Thyroid gland (tissue), 4 donors: ENCODE data around the gene SLC24A3. TPM values are rescaled to one million over a fixed set of nuclear protein-coding genes. Genes with fewer than 3 reads are reported as not detected.

Source experiments
- DNase-seq, 2 donors: peaks; one replicate each; pipeline ENCODE4 v3.0.0-alpha.2; 2019
- H3K27ac ChIP-seq, 3 donors: fragments of 200-600 bp; sonication (generic); 1 replicate in 2 of 3; 2 replicates in 1 of 3; pipeline ENCODE4 v1.5.1; 2016 to 2019; ENCODE audit warnings: mild to moderate bottlenecking in 1 of 3, moderate library complexity in 1 of 3
- H3K27me3 ChIP-seq: fragments of 200-600 bp; sonication (generic); one replicate; pipeline ENCODE4 v1.5.1; 2019
- H3K36me3 ChIP-seq, 2 donors: fragments of 200-600 bp; sonication (generic); one replicate each; pipeline ENCODE4 v1.5.1; 2016 to 2019
- H3K4me1 ChIP-seq, 2 donors: fragments of 200-600 bp; sonication (generic); one replicate each; pipeline ENCODE4 v1.5.1; 2017 to 2019
- H3K4me3 ChIP-seq, 3 donors: fragments of 200-600 bp; sonication (generic); replicated peaks in 1 of 3; 1 replicate in 2 of 3; 2 replicates in 1 of 3; pipeline ENCODE4 v1.5.1; 2016; ENCODE audit warnings: mild to moderate bottlenecking in 1 of 3
- H3K9me3 ChIP-seq: fragments of 200-600 bp; sonication (generic); one replicate; pipeline ENCODE4 v1.5.1; 2017
- CTCF ChIP-seq, 6 experiments: fragments of 200-600 bp in 3 of 6; fragments of 450-650 bp in 3 of 6; sonication (generic) in 3 of 6; IDR thresholded peaks; one replicate each; pipeline ENCODE4 v1.5.1; 2016 to 2019; ENCODE audit warnings: antibody characterized with exemption in 6 of 6, mild to moderate bottlenecking in 2 of 6, inconsistent platforms in 1 of 6, moderate library complexity in 1 of 6
- POLR2A ChIP-seq, 2 donors: fragments of 450-650 bp; IDR thresholded peaks; one replicate each; pipeline ENCODE4 v1.6.1; 2017; ENCODE audit warnings: antibody characterized with exemption in 2 of 2, mild to moderate bottlenecking in 2 of 2, moderate library complexity in 1 of 2
- WGBS, 2 donors: methylation state at CpG; one replicate each; pipeline ENCODE4 v1.1.5; 2017; 5-methylcytosine and 5-hydroxymethylcytosine counted together
- intact Hi-C: fragments of 100-400 bp; cut with DNase I; formaldehyde crosslinking; loops from one replicate; pipeline ENCODE4 v1.15.1; 2023
- total RNA-seq, 4 donors: library from RNA; depleted of rRNA; stranded (reverse); fragments of >200 nt; gene quantifications; one replicate each; pipeline ENCODE4 v1.2.3, GENCODE V29; 2016

SLC24A3 gene
- total RNA-seq, 4 donors from 2014 or later: 4.0 to 8.1 (median 6.3) TPM

GRCh38 chr20:19661717-19662636 is 449.5 kb downstream of the SLC24A3 start:
- peak; percentile 83 for DNase-seq
- WGBS, 2 donors: 24 to 30% methylated on average over 17 to 19 of the region's 19 CpGs
- Histone ChIP-seq H3K9me3 (no peaks in the 10 kb centered on the region), H3K36me3 (no peaks in the 10 kb centered on the region), H3K4me3 (no peak overlapping the region), H3K4me1 (peaks cover 7 to 13% of the 10 kb centered on the region in 2 donors), H3K27me3 (no peaks in the 10 kb centered on the region), H3K27ac (peak overlapping the region in 1 of 3 donors; percentile 51)
- TF ChIP-seq POLR2A (IDR thresholded peaks at IDR 0.05): no peak
- TF ChIP-seq CTCF (IDR thresholded peaks at IDR 0.05): peak; percentile 96 to 99 (median 97)
- intact Hi-C loops: loop anchor here (2.0 kb wide), 1 partner anchor 453 kb away; no protein-coding TSS in a partner anchor

- 52 to 57% methylated on average over 9 of the region's 9 CpGs for WGBS, 2 donors
- TF ChIP-seq POLR2A (IDR thresholded peaks at IDR 0.05) (no peak), CTCF (IDR thresholded peaks at IDR 0.05) (no peak)
- intact Hi-C loops: loop anchor here (2.0 kb wide), 1 partner anchor 454 kb away; no protein-coding TSS in a partner anchor
- Histone ChIP-seq H3K4me1 (peaks cover 7 to 13% of the 10 kb centered on the region in 2 donors), H3K27ac (no peak overlapping the region), H3K27me3 (no peaks in the 10 kb centered on the region), H3K4me3 (no peak overlapping the region), H3K9me3 (no peaks in the 10 kb centered on the region), H3K36me3 (no peaks in the 10 kb centered on the region)
- DNase-seq: no peak
These were observed 450.2 kb downstream of the SLC24A3 start for GRCh38 chr20:19662637-19662995.

- no peak for TF ChIP-seq CTCF (IDR thresholded peaks at IDR 0.05)
- Histone ChIP-seq H3K36me3 (no peaks in the 10 kb centered on the region), H3K4me3 (no peak overlapping the region), H3K9me3 (no peaks in the 10 kb centered on the region), H3K4me1 (no peaks in the 10 kb centered on the region), H3K27me3 (no peaks in the 10 kb centered on the region), H3K27ac (no peak overlapping the region)
- intact Hi-C loops: no loop called here
- WGBS, 2 donors: 88 to 91% methylated on average over 3 of the region's 3 CpGs
- DNase-seq: no peak
These were observed 456.0 kb downstream of the SLC24A3 start for GRCh38 chr20:19668418-19668817.

GRCh38 chr20:19670829-19671228 is 458.4 kb downstream of the SLC24A3 start:
- Histone ChIP-seq H3K4me1 (no peaks in the 10 kb centered on the region), H3K27me3 (no peaks in the 10 kb centered on the region), H3K36me3 (no peaks in the 10 kb centered on the region), H3K27ac (no peak overlapping the region), H3K4me3 (no peak overlapping the region), H3K9me3 (no peaks in the 10 kb centered on the region)
- no peak for TF ChIP-seq CTCF (IDR thresholded peaks at IDR 0.05)
- no peak for TF ChIP-seq POLR2A (IDR thresholded peaks at IDR 0.05)
- no peak for DNase-seq
- intact Hi-C loops: no loop called here
- 76 to 90% methylated on average over 3 of the region's 3 CpGs for WGBS, 2 donors

- no peak overlapping the region for H3K27ac ChIP-seq
- no peaks in the 10 kb centered on the region for H3K27me3 ChIP-seq
- no peak overlapping the region for H3K4me3 ChIP-seq
- no peak for TF ChIP-seq POLR2A (IDR thresholded peaks at IDR 0.05)
- no peak for TF ChIP-seq CTCF (IDR thresholded peaks at IDR 0.05)
- intact Hi-C loops: no loop called here
- no peaks in the 10 kb centered on the region for H3K4me1 ChIP-seq
- H3K36me3 ChIP-seq: no peaks in the 10 kb centered on the region
- 82 to 85% methylated on average over 1 of the region's 1 CpG for WGBS, 2 donors
- H3K9me3 ChIP-seq: no peaks in the 10 kb centered on the region
- no peak for DNase-seq
These were observed 458.9 kb downstream of the SLC24A3 start for GRCh38 chr20:19671374-19671773.
